Renal cortex interstitium (tissue), 11 donors: ENCODE results near the gene HMBS. TPM values are rescaled to one million over a fixed set of nuclear protein-coding genes. Genes with fewer than 3 reads are reported as not detected.
"Not testable (repeated sequence)": the region's sequence is repeated elsewhere in the genome, so short reads cannot be mapped to it uniquely, and the experiment has no call there.

Experiments used
- DNase-seq, 11 donors: peaks; one replicate each; pipeline ENCODE4 v3.0.0-alpha.2; 2013; ENCODE audit warnings: low read depth in 9 of 11, low spot score in 4 of 11; ENCODE audit errors: extremely low read depth in 1 of 11
- polyA plus RNA-seq, 3 donors: library from polyadenylated mRNA; unstranded; fragments of 120-200 nt; gene quantifications; one replicate each; pipeline ENCODE4 v1.2.1, GENCODE V29; 2013; ENCODE audit not compliant: insufficient read length in 3 of 3

HMBS gene
- polyA plus RNA-seq, 3 donors = 27.2 to 30.9 (median 30.0) TPM

DNA sequence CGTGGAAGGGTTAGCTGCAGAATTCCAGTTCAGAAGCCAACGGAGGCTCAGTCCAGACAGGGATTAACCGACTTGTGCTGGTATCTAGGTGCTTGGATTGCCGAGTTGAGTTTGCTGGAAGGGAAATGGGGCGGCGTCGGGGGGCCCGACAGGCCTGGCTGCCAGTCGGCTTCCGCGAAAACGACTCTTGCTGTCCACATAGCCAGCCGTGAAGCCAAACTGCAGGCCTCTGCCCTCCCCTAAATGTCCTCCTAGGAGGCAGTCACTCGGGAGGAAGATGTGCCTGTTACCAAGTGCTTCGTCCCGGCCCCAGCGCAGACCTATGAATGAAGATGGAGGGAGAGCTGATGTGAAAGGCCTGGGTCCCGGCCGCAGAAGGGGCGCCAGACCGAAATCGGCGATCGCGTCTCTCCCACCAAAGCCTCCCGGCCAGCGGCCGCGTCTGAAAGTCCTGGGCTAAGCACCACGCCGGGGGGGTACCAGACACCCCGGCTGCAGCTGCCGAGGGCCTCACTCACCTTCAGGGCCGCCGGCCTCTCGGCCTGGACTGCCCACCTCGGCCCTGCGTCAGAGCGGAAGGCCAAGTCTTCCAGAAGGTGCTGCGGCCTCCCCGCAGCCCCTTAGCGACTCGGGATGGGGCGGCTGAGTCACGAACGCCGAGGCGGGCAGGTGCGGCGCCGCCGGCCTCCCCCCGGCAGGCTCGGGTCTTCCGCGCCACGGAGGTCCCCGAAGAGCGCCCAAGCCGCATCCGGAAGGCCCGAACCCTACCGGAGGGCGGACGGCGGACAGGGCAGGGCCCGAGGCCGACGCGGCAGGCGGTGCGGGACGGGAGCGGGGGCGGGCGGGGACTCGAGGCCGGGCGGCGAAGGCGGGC lies 9.5 kb downstream of the HMBS start:
- DNase-seq = no peak

GRCh38 chr11:119094816-119095065 lies 10.1 kb downstream of the HMBS start:
- DNase-seq = peak in 2 of 11 donors; percentile 68 to 70

- DNase-seq = peak; percentile 97 to 100 (median 99)
These were observed 10.6 kb downstream of the HMBS start for GRCh38 chr11:119095066-119095880.

GRCh38 chr11:119099711-119100110 lies 15.0 kb downstream of the HMBS start:
- no peak for DNase-seq

- DNase-seq = no peak
These were observed 15.7 kb downstream of the HMBS start for GRCh38 chr11:119100246-119100970.

- no peak for DNase-seq
These were observed 16.5 kb downstream of the HMBS start for GRCh38 chr11:119100994-119101758.

DNA sequence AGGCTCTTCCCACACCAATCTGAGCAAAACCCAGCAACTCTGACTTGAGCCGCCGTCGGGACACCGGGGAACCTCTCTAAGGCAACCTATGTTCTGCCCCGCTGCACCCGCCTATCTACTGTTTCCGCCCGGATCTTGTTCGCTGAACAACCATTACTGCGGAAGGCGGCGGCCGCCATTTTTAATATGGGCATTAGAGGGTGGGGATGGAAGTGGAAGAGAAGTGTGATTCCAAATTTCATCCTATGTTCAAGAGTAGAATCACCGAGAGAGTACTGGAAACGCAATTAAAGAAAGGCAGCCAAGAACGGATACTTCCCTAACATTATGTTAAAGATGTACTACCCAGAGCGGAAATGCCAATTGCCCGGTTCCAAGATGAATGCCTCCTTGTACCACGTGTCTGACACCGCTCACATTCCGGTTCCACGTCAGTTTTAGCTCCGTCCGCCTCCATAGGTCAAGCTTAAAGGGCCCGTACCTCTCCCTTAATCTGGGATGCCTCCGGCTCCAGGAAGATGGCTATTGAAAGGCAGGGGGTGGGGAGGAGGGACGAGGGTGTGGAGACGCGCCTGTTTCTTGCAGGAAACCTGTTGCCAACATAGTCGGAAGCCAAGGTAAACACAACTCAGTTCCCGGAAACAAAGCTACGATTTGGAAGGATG lies 17.2 kb downstream of the HMBS start, which contains the start of gene DPAGT1:
TSS of gene DPAGT1 (minus strand) at position 95 of the 665 bp plus-strand sequence. CDS start 198 bp downstream, outside the sequence.
- peak in 10 of 11 donors; percentile 85 to 95 (median 93) for DNase-seq

DNA sequence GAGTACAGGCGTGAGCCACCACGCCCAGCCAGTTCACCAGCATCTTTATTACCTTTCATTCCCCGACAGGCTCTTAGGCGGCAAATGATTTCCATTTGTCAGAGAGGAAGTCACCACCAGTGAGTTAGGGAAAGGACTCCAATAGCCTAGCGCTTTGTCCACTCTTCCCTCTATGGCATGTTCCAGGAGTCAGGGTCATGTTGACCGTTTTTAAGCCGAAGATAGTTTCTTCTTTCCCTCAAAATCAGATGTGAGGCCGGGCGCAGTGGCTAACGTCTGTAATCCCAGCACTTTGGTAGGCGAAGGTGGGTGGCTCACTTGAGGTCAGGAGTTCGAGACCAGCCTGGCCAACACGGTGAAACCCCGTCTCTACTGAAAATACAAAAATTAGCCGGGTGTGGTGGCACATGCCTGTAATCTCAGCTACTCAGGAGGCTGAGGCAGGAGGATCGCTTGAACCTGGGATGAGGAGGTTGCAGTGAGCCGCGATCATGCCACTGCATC lies 18.5 kb downstream of the HMBS start:
- not testable (repeated sequence) for DNase-seq

- DNase-seq = no peak
These were observed 19.1 kb downstream of the HMBS start for GRCh38 chr11:119103793-119104192.

- DNase-seq = peak in 6 of 11 donors; percentile 76 to 83 (median 82)
These were observed 22.2 kb downstream of the HMBS start, which contains the start of gene C2CD2L for GRCh38 chr11:119106564-119107537. Gene C2CD2L (plus strand): TSS chr11:119107344. CDS start chr11:119107742, 398 bp downstream.

- DNase-seq = no peak
These were observed 23.0 kb downstream of the HMBS start for GRCh38 chr11:119107538-119108145.

DNA sequence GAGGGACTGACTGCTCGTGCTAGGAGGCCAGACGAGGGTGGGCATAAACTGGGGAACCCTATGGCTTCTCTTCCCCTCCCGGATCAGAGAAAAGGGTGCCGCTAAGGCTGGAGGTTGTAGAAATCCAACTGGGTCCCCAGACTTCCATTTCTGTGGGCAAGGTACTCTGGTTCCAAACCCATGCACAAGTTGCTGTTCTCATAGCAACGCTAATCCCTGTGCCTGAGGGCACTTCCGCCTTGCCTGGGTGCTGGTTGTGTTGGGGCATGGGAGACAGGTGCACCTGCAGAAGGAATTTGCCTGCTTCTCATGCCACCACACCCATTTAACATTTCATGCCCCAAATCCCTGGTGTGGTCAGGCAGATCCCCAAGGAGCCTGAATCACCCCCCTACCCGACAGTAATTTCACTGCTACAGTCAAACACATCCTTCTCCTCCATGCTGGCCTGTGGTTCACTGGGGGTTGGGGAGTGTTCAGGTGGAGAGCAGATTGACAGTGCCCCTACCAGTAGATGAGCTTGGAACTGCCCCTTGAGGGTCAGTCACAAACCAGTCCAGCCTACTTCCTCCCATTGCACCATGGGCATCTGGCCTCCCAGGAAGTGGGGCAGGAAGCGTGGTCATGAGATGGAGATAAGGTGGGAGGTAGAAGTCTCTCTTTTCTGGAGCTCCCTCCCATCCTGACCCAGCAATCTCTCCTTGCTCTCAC lies 23.6 kb downstream of the HMBS start:
- peak in 1 of 11 donors; percentile 57 for DNase-seq

- DNase-seq = no peak
These were observed 24.2 kb downstream of the HMBS start for GRCh38 chr11:119108857-119109221.

- no peak for DNase-seq
These were observed 25.2 kb downstream of the HMBS start for GRCh38 chr11:119109843-119110242.

DNA sequence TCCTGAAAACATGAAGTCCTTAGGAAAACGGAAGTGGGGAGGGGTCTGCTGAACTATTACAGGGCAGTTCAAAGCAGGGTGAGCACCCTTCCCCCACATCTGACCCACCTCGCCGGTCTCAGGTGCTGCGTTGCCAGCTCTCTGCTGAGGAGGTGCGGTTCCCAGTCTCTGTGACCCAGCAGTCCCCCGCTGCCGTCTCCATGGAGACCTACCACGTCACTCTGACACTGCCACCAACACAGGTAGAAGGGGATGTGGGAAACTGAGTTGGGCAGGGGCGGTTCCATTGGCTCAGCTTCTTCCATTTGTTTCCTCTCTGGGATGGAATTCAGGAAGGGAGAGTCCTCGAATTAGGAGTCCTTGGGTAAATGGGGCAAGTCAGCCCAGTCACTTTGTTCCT lies 25.8 kb downstream of the HMBS start:
- DNase-seq = no peak

GRCh38 chr11:119111361-119111925 lies 26.8 kb downstream of the HMBS start:
- no peak for DNase-seq
